VCaP (cell line): ENCODE data around the gene CIPC.

Experiments
- H3K27ac ChIP-seq: fragments of 450-650 bp; 2 replicates; pipeline ENCODE4 v1.5.1; 2017
- TF ChIP-seq, protein P1 (sequence below): fragments of 450-650 bp; conservative IDR thresholded peaks from 2 replicates; pipeline ENCODE4 v1.5.1; 2017; ENCODE audit warnings: mild to moderate bottlenecking, moderate library complexity

Gene CIPC

DNA sequence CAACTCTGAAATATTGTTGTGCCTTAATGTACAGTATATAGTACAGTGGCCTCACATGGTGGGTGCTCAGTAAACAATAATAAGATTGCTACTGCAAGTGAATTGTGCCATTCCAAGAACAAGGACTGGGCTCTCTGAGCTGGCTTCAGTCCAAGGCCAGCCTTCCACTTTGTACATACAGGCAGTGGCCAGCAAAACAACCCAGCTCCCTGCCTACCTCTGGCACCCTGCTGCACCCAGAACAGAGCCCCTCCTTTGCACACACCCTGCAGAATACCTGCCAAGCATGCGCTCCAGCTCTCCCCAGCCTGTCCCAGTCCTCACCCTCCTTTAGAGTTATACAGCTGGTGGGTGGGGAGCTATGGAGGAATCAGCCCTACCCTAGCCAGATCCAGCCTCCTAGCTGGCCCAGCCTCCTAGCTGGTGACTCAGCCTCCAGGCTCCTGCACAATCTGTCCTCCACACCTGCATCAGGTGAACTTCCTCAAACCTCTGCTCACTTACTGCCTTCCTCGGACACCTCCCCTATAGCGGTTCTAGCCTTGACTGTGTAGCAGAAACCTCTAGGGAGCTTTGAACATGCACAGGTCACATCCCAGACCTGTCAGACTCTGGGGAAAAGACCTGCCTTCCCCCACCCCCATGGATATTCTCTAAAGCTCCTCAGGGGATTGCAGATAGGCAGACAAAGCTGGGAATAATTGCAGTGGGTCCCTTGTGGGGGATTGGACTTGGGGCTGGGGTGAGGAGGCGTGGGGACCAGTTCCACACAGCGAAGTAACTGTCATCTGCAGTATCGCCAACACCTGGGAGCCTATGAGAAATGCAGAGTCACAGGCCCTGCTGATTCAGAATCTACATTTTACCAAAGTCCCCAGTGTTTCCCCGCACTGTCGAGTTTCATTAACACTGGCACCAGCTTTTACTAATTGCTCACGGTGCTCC, 25.6 kb downstream of the CIPC start:
- peak overlapping the region; percentile 56 for H3K27ac ChIP-seq
- TF ChIP-seq, protein P1, sequence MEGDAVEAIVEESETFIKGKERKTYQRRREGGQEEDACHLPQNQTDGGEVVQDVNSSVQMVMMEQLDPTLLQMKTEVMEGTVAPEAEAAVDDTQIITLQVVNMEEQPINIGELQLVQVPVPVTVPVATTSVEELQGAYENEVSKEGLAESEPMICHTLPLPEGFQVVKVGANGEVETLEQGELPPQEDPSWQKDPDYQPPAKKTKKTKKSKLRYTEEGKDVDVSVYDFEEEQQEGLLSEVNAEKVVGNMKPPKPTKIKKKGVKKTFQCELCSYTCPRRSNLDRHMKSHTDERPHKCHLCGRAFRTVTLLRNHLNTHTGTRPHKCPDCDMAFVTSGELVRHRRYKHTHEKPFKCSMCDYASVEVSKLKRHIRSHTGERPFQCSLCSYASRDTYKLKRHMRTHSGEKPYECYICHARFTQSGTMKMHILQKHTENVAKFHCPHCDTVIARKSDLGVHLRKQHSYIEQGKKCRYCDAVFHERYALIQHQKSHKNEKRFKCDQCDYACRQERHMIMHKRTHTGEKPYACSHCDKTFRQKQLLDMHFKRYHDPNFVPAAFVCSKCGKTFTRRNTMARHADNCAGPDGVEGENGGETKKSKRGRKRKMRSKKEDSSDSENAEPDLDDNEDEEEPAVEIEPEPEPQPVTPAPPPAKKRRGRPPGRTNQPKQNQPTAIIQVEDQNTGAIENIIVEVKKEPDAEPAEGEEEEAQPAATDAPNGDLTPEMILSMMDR: no peak

DNA sequence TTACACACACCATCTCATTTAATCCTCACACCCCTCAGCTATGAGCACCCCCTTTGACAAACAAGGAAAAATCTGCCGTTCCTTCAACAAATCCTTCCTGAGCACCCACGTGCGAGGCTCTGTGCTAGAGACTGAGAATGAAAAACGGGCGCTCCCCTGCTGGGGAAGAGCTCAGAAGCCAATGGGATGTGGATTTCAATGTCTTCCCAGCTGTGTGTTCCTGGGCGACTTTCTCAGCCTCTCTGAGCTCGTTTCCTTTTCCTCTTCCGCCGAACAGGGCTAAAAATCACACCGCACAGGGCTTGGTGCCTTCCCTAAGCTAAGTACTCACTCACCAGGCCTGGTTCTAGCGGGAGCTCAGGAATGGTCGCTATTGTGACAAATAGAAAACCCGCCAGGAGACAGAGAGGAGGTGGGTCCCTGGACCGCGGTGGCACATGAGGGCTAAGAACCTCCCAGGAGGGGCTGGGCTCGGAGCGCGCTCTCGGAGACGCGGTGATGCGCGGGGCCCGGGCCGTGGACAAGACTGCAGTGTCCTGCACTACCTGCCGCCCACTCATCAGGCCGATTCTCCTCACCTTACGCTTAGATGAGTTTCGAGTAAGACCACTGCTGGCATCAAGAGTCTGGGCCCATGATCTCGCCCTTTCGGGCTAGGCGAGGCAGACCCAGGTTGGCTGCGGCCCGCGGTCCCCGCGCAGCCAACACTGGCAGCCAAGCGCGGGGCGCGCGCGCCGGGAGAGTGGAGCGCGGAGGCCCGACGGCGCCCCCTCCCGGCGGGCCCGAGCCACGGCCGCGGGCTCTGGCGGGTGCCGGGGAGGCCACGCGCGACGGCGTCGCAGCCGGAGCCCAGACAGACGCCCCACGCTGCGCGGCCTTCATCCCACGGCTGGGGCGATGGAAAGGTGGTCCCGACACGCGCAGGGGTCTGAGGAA, 26.6 kb downstream of the CIPC start:
- H3K27ac ChIP-seq: no peak overlapping the region
- TF ChIP-seq, protein P1: no peak

DNA sequence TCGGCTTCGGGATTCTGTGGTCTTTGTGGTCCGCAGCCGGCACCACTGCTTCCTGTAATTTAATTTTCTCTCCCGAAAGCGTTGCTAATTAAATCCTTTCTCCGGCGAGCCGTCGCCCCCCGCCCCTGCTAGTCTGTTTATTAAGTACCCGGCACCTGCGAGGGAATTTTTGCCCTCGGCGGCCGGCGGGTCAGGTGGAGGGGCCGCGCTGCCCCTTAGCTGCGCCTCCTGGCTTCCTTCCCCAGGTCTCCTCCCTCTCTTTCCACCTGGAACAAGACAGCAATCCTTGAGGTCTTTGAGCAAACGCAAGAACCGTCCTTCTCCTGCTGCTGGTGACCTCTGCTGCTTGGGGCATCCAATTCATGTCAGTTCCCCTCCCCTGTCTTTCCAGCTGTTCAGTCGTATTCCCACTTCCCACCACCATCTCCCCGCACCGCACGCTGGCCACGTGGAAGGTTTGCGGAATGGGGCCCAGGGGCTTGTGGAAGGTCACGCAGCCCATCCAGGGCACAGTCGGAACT, 27.3 kb downstream of the CIPC start:
- TF ChIP-seq, protein P1: no peak
- H3K27ac ChIP-seq: no peak overlapping the region

DNA sequence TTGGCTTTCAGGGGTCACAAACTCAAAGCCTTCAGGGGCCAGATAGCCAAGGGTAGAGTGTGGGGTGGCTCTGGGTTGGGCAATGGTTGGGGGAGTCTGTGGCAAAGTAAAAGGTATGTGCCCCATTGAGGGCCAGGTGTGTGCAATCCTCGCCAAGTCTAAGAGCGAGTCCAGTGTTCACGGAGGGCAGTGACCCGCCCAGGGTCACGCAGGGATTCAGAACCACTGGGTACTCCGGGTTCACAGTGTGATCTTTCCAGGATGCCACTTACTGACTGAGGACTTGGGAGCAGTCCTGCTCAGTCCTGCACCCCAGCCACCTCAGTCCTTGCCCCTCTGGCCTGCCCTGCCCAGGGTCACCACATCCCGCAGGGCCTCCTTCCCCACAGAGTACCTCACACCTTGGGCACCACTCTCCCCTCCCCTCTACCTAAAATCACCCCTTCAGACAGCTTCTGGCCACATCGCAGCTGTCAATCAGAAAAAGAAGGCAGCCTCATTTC, 27.8 kb downstream of the CIPC start:
- no peak overlapping the region for H3K27ac ChIP-seq
- TF ChIP-seq, protein P1: no peak

DNA sequence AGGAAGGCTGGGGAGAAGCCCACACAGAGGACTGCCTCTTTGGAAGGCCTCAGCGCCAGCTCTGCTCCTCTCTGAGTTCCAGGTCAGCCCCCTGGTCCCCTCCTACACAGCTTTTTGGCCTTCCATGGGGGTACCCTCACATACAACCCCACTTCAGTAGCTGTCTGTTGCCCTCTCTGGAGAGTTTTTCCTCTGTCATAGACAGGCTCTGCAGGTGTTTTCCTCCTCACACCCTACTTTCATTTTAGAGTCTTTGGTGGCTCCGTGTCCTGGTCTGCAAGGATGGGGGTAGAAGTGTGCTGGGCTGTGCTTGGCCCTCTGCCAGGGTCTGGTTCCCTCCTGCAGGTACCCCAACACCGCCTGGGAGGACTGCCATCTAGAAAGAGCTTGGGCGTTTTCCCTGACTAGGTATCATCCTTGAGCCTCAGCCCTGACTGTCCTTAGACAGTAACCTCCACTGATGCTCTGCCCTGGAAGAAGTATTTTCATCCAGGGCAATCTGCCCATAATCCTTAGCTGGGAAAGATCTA, 28.5 kb downstream of the CIPC start:
- H3K27ac ChIP-seq: no peak overlapping the region
- TF ChIP-seq, protein P1: no peak

DNA sequence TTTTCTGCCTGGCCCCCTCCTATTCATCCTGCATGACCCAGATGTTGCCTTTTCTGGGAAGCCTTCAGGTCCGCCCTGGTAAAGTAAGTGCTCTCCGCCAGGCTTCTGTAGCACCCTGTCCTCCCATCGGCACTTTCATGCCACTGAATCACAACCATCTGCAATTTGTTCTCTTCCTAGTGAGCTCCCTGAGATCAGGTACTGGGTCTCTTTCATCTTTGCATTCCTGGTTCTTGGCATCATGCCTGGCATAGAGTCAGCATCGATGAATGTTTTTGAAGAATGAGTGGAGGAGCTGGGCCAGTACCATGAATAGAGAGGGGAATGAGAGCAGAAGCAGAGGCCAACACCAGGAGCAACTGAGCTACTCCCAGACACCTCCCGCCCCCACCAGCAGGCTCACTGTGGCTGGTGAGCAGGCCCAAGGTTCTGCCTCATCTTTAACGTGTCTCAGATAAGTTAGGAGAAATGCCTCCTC, 30.4 kb downstream of the CIPC start:
- TF ChIP-seq, protein P1: no peak
- H3K27ac ChIP-seq: no peak overlapping the region
